ENCODE measurements around the gene MRPL20. TPM values are rescaled to one million over a fixed set of nuclear protein-coding genes. Genes with fewer than 3 reads are reported as not detected.
A peak's percentile ranks its signal among the peaks of the same experiment; 100 is the strongest.
"Not testable (repeated sequence)": the region's sequence is repeated elsewhere in the genome, so short reads cannot be mapped to it uniquely, and the experiment has no call there.

MRPL20 gene
- polyA plus RNA-seq, 1 donor, result 135 TPM

GRCh38 chr1:1431845-1432273 is 24.8 kb upstream of the MRPL20 start:
- WGBS (ENCODE audit: insufficient coverage, low lambda C conversion rate), result no CpG with 5 or more reads among the region's 5 CpGs
- H3K27ac ChIP-seq (ENCODE audit: low read length), result peak overlapping the region; percentile 91
- H3K27me3 ChIP-seq (ENCODE audit: control insufficient read depth, insufficient read depth, low read length), result no peaks in the 10 kb centered on the region
- H3K4me3 ChIP-seq (ENCODE audit: low read length), result peak overlapping the region; percentile 33
- H3K9me3 ChIP-seq (ENCODE audit: control insufficient read depth, low read depth, low read length), result peaks cover 17% of the 10 kb centered on the region
- no peaks in the 10 kb centered on the region for H3K36me3 ChIP-seq (ENCODE audit: control insufficient read depth, insufficient read depth, low read length)
- peaks cover 70% of the 10 kb centered on the region for H3K4me1 ChIP-seq (ENCODE audit: control insufficient read depth, insufficient read depth, low read length)
- peak; percentile 81 to 92 for DNase-seq

- peak; percentile 73 to 91 for DNase-seq
- Histone ChIP-seq H3K4me3 (ENCODE audit: low read length) (peak overlapping the region; percentile 33), H3K36me3 (ENCODE audit: control insufficient read depth, insufficient read depth, low read length) (no peaks in the 10 kb centered on the region), H3K9me3 (ENCODE audit: control insufficient read depth, low read depth, low read length) (peaks cover 17% of the 10 kb centered on the region), H3K27me3 (ENCODE audit: control insufficient read depth, insufficient read depth, low read length) (no peaks in the 10 kb centered on the region), H3K27ac (ENCODE audit: low read length) (peak overlapping the region; percentile 91), H3K4me1 (ENCODE audit: control insufficient read depth, insufficient read depth, low read length) (peaks cover 69% of the 10 kb centered on the region)
- WGBS (ENCODE audit: insufficient coverage, low lambda C conversion rate), result no CpG with 5 or more reads among the region's 18 CpGs
These were observed 24.1 kb upstream of the MRPL20 start for GRCh38 chr1:1430992-1431844.

- Histone ChIP-seq H3K36me3 (ENCODE audit: control insufficient read depth, insufficient read depth, low read length) (no peaks in the 10 kb centered on the region), H3K4me3 (ENCODE audit: low read length) (peak overlapping the region; percentile 32), H3K4me1 (ENCODE audit: control insufficient read depth, insufficient read depth, low read length) (peaks cover 69% of the 10 kb centered on the region), H3K27me3 (ENCODE audit: control insufficient read depth, insufficient read depth, low read length) (no peaks in the 10 kb centered on the region), H3K9me3 (ENCODE audit: control insufficient read depth, low read depth, low read length) (peaks cover 17% of the 10 kb centered on the region), H3K27ac (ENCODE audit: low read length) (peak overlapping the region; percentile 91)
- DNase-seq, result peak in 1 of 2 donors; percentile 85
- WGBS (ENCODE audit: insufficient coverage, low lambda C conversion rate), result no CpG with 5 or more reads among the region's 35 CpGs
These were observed 23.3 kb upstream of the MRPL20 start for GRCh38 chr1:1430114-1430982.

- DNase-seq, result peak in 1 of 2 donors; percentile 32
- H3K36me3 ChIP-seq (ENCODE audit: control insufficient read depth, insufficient read depth, low read length), result no peaks in the 10 kb centered on the region
- no peaks in the 10 kb centered on the region for H3K27me3 ChIP-seq (ENCODE audit: control insufficient read depth, insufficient read depth, low read length)
- H3K4me1 ChIP-seq (ENCODE audit: control insufficient read depth, insufficient read depth, low read length), result peaks cover 62% of the 10 kb centered on the region
- H3K27ac ChIP-seq (ENCODE audit: low read length), result peak overlapping the region; percentile 91
- peak overlapping the region; percentile 32 for H3K4me3 ChIP-seq (ENCODE audit: low read length)
- no CpG with 5 or more reads among the region's 6 CpGs for WGBS (ENCODE audit: insufficient coverage, low lambda C conversion rate)
- H3K9me3 ChIP-seq (ENCODE audit: control insufficient read depth, low read depth, low read length), result peaks cover 14% of the 10 kb centered on the region
These were observed 22.6 kb upstream of the MRPL20 start for GRCh38 chr1:1429671-1430073.

GRCh38 chr1:1428967-1429366 is 21.9 kb upstream of the MRPL20 start:
- no CpG with 5 or more reads among the region's 6 CpGs for WGBS (ENCODE audit: insufficient coverage, low lambda C conversion rate)
- not testable (repeated sequence) for H3K27ac ChIP-seq (ENCODE audit: low read length); H3K27me3 ChIP-seq (ENCODE audit: control insufficient read depth, insufficient read depth, low read length); H3K36me3 ChIP-seq (ENCODE audit: control insufficient read depth, insufficient read depth, low read length); H3K4me3 ChIP-seq (ENCODE audit: low read length); DNase-seq; H3K9me3 ChIP-seq (ENCODE audit: control insufficient read depth, low read depth, low read length)
- H3K4me1 ChIP-seq (ENCODE audit: control insufficient read depth, insufficient read depth, low read length), result peaks cover 55% of the 10 kb centered on the region

- Histone ChIP-seq H3K27ac (ENCODE audit: low read length) (no peak overlapping the region), H3K27me3 (ENCODE audit: control insufficient read depth, insufficient read depth, low read length) (no peaks in the 10 kb centered on the region)
These were observed 21.1 kb upstream of the MRPL20 start for GRCh38 chr1:1428174-1428573.

GRCh38 chr1:1427820-1428148 is 20.7 kb upstream of the MRPL20 start:
- no peak overlapping the region for H3K4me3 ChIP-seq (ENCODE audit: low read length)
- H3K9me3 ChIP-seq (ENCODE audit: control insufficient read depth, low read depth, low read length), result peaks cover 4% of the 10 kb centered on the region
- no CpG with 5 or more reads among the region's 22 CpGs for WGBS (ENCODE audit: insufficient coverage, low lambda C conversion rate)
- peaks cover 43% of the 10 kb centered on the region for H3K4me1 ChIP-seq (ENCODE audit: control insufficient read depth, insufficient read depth, low read length)
- no peaks in the 10 kb centered on the region for H3K27me3 ChIP-seq (ENCODE audit: control insufficient read depth, insufficient read depth, low read length)
- H3K27ac ChIP-seq (ENCODE audit: low read length), result no peak overlapping the region
- H3K36me3 ChIP-seq (ENCODE audit: control insufficient read depth, insufficient read depth, low read length), result no peaks in the 10 kb centered on the region
- DNase-seq, result no peak

More at GRCh38 chr1:1428174-1428573, 21.1 kb upstream of the MRPL20 start:
- no peak overlapping the region for H3K4me3 ChIP-seq (ENCODE audit: low read length)
- WGBS (ENCODE audit: insufficient coverage, low lambda C conversion rate), result 100% methylated on average over 1 of the region's 19 CpGs
- H3K9me3 ChIP-seq (ENCODE audit: control insufficient read depth, low read depth, low read length), result peaks cover 4% of the 10 kb centered on the region
- no peak for DNase-seq
- no peaks in the 10 kb centered on the region for H3K36me3 ChIP-seq (ENCODE audit: control insufficient read depth, insufficient read depth, low read length)
- peaks cover 47% of the 10 kb centered on the region for H3K4me1 ChIP-seq (ENCODE audit: control insufficient read depth, insufficient read depth, low read length)

GRCh38 chr1:1427106-1427819 is 20.2 kb upstream of the MRPL20 start:
- Histone ChIP-seq H3K27me3 (ENCODE audit: control insufficient read depth, insufficient read depth, low read length) (no peaks in the 10 kb centered on the region), H3K4me1 (ENCODE audit: control insufficient read depth, insufficient read depth, low read length) (peaks cover 38% of the 10 kb centered on the region)

GRCh38 chr1:1426496-1427105 is 19.5 kb upstream of the MRPL20 start:
- no CpG with 5 or more reads among the region's 19 CpGs for WGBS (ENCODE audit: insufficient coverage, low lambda C conversion rate)
- no peak for DNase-seq
- H3K9me3 ChIP-seq (ENCODE audit: control insufficient read depth, low read depth, low read length), result peaks cover 4% of the 10 kb centered on the region
- peaks cover 31% of the 10 kb centered on the region for H3K4me1 ChIP-seq (ENCODE audit: control insufficient read depth, insufficient read depth, low read length)
- no peak overlapping the region for H3K4me3 ChIP-seq (ENCODE audit: low read length)
- H3K36me3 ChIP-seq (ENCODE audit: control insufficient read depth, insufficient read depth, low read length), result no peaks in the 10 kb centered on the region
- H3K27ac ChIP-seq (ENCODE audit: low read length), result no peak overlapping the region
- peaks cover under 1% of the 10 kb centered on the region for H3K27me3 ChIP-seq (ENCODE audit: control insufficient read depth, insufficient read depth, low read length)

More at GRCh38 chr1:1427106-1427819, 20.2 kb upstream of the MRPL20 start:
- H3K9me3 ChIP-seq (ENCODE audit: control insufficient read depth, low read depth, low read length), result peaks cover 4% of the 10 kb centered on the region
- WGBS (ENCODE audit: insufficient coverage, low lambda C conversion rate), result 27% methylated on average over 3 of the region's 66 CpGs
- H3K4me3 ChIP-seq (ENCODE audit: low read length), result no peak overlapping the region
- H3K36me3 ChIP-seq (ENCODE audit: control insufficient read depth, insufficient read depth, low read length), result no peaks in the 10 kb centered on the region
- H3K27ac ChIP-seq (ENCODE audit: low read length), result no peak overlapping the region
- DNase-seq, result peak in 1 of 2 donors; percentile 24

Data from large intestine (tissue), 3 donors.